Small intestine (tissue), 7 donors: ENCODE results near the gene TMEM151B. TPM values are rescaled to one million over a fixed set of nuclear protein-coding genes. Genes with fewer than 3 reads are reported as not detected.

Source experiments
- DNase-seq, 2 donors: peaks; one replicate each; pipeline versions ENCODE4 v3.0.0 to v3.0.0-alpha.2; 2013
- FAIRE-seq: peaks from 2 replicates; lab custom pipeline; 2012; peaks lifted over from hg19 to GRCh38; lab: Jason Lieb, UNC
- H3K27ac ChIP-seq, 3 donors: one replicate each; pipeline ENCODE4 v1.5.1; 2013; ENCODE audit warnings: low read length in 2 of 3, mild to moderate bottlenecking in 2 of 3, control low read depth in 1 of 3, inconsistent platforms in 1 of 3, low read depth in 1 of 3, moderate library complexity in 1 of 3
- H3K27me3 ChIP-seq, 3 donors: one replicate each; pipeline ENCODE4 v1.6.1; 2013; ENCODE audit warnings: low read length in 3 of 3, inconsistent platforms in 1 of 3; ENCODE audit not compliant: control insufficient read depth in 3 of 3, insufficient read depth in 3 of 3
- H3K36me3 ChIP-seq, 3 donors: one replicate each; pipeline ENCODE4 v1.6.1; 2013; ENCODE audit warnings: low read length in 3 of 3, inconsistent platforms in 1 of 3, low read depth in 1 of 3, mild to moderate bottlenecking in 1 of 3, moderate library complexity in 1 of 3; ENCODE audit not compliant: control insufficient read depth in 3 of 3, insufficient read depth in 2 of 3
- H3K4me1 ChIP-seq, 3 donors: one replicate each; pipeline ENCODE4 v1.6.1; 2013; ENCODE audit warnings: low read length in 2 of 3, inconsistent platforms in 1 of 3, low read depth in 1 of 3, mild to moderate bottlenecking in 1 of 3, moderate library complexity in 1 of 3; ENCODE audit not compliant: control insufficient read depth in 3 of 3, insufficient read depth in 2 of 3
- H3K4me3 ChIP-seq, 3 donors: one replicate each; pipeline ENCODE4 v1.5.1; 2013; ENCODE audit warnings: low read length in 3 of 3, control low read depth in 1 of 3, inconsistent platforms in 1 of 3, low read depth in 1 of 3, mild to moderate bottlenecking in 1 of 3, moderate library complexity in 1 of 3
- H3K9me3 ChIP-seq, 2 donors: one replicate each; pipeline ENCODE4 v1.6.1; 2013; ENCODE audit warnings: low read depth in 1 of 2, low read length in 1 of 2; ENCODE audit not compliant: control insufficient read depth in 2 of 2, insufficient read depth in 1 of 2
- WGBS, 3 donors: extraction: QIAGEN DNeasy Blood & Tissue Kit; methylation state at CpG; one replicate each; pipeline ENCODE4 v1.1.7; 2013; 5-methylcytosine and 5-hydroxymethylcytosine counted together
- polyA plus RNA-seq, 4 donors: library from polyadenylated mRNA; stranded (reverse) in 3 of 4; unstranded in 1 of 4; fragments of 200-250 nt in 3 of 4; fragments of 120-200 nt in 1 of 4; gene quantifications; one replicate each; pipeline versions ENCODE4 v1.2.1 to v1.2.3, GENCODE V29; 2013
- donor health status: healthy with polysubstance abuse.
- donor health status: control.
- donor health status: control.
- donor health status: Bipolar disorder and iron deficiency.
- donor health status: healthy.

Gene TMEM151B
- polyA plus RNA-seq, 4 donors: 0.96 to 3.1 TPM; not detected in 2

DNA sequence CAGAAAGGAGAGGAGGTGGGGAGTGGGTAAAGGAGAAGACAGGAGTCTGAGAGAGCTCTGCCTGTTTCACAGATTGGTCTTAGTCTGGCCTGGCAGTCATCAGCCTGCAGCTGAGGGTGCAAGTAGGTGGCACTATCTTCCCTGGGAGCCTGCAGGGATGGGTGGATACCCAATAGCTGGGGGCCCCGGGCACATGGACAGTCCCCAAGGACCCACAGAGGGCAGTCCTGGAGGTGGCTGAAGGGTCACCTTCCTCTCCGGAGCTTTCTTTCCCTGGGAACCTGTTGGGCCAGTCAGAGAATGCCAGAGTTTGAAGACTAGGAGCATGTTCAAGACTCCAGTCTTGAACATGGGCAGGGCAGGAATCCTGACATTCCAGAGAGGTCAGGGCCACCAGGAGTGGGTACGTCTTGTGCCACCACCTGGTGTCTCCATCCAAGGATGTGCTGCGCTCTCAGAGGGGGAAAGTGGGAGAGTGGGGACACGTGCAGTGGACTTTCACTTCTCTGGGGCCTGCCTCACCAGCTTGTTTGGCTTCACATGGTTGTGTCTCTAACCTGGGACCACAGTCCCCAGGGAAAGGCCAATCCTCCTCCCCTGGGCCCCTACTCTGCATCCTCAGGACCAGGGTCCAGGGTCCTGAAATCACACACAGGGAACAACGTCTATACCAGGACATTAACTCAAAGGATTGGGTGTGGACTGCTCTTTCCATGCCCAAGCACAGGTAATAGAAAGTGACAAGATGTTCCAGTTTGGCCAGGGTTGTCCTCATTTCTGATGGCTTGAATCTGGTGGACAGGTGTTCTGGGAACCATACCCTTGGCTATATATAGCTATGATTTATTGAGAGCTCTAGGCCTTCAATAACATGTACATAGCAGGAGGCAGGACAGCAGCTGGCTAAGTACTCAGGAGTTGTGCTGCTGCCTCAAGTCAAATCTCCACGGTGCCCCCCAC is 24.9 kb downstream of the TMEM151B start:
- Histone ChIP-seq H3K9me3 (no peaks in the 10 kb centered on the region), H3K27ac (no peak overlapping the region), H3K27me3 (peaks cover 0 to 55% (median 38%) of the 10 kb centered on the region in 3 donors), H3K4me3 (no peak overlapping the region), H3K4me1 (peaks cover 0 to 13% (median 0%) of the 10 kb centered on the region in 3 donors), H3K36me3 (peaks cover 0 to 4% (median under 1%) of the 10 kb centered on the region in 3 donors)
- WGBS, 3 donors: 41 to 64% (median 47%) methylated on average over 7 of the region's 7 CpGs
- DNase-seq (no peak), FAIRE-seq (no peak)

DNA sequence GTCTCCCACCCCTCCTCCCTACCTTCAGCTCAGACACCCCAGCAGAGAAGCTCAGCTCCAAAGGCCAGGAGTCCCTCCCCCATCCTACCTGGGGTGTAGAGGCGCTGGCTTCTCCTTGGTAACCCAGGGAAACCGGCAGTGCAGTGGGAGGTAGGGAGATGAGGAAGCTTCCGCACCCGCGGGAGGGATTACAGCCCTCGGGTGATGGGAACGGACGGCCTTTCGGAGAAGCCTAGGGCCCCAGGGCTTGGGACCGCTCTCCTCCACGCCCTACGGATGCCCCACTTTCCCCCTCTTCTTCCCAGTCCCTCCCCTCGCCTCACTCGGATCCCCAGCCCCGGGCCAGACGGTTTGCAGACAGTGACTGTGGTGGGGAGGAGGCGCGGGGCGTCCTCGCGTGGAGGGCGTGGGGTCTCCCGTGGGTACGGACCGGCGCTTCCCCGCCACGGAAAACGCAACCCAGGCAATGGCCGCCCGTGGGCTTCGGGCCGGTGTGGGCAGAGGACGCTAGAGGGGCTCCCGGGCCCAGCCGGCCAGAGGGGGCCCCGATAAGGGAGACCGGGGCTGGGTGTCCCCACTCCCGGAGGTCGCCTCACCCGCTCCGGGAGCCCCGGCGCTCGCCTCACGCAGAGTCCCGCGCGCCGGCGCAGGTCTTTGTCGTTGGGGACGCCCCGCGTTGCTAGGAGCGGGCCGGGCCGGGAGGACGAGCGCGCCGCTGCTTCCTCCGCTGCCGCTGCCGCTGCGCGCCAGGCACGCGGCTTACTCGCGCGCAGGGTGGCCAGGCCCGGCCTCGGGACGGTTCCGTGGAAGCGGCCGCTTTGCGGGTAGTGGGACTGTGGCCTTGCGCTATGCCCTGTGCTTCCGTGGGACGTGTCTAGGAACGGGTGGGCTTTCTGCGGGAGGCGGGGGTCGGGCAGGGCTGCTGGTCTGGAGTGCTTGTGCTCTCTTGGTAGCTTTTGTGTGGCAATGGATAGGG is 27.1 kb downstream of the TMEM151B start:
- WGBS, 3 donors: 0 to 4% (median 1%) methylated on average over 53 to 86 of the region's 86 CpGs
- H3K4me3 ChIP-seq: peak overlapping the region in 2 of 3 donors; percentile 32 to 42
- peaks cover 0 to 39% (median 25%) of the 10 kb centered on the region in 3 donors for H3K27me3 ChIP-seq
- peaks cover 0 to 13% (median 0%) of the 10 kb centered on the region in 3 donors for H3K4me1 ChIP-seq
- no peaks in the 10 kb centered on the region for H3K9me3 ChIP-seq
- peaks cover 4 to 26% (median 16%) of the 10 kb centered on the region in 3 donors for H3K36me3 ChIP-seq
- no peak for FAIRE-seq
- DNase-seq: peak; percentile 42 to 70
- no peak overlapping the region for H3K27ac ChIP-seq

GRCh38 chr6:44298055-44298803 is 28.0 kb downstream of the TMEM151B start:
- 36 to 42% (median 39%) methylated on average over 20 of the region's 20 CpGs for WGBS, 3 donors
- peak overlapping the region in 1 of 3 donors; percentile 42 for H3K4me3 ChIP-seq
- H3K27me3 ChIP-seq: peaks cover 0 to 32% (median 21%) of the 10 kb centered on the region in 3 donors
- peaks cover 4 to 35% (median 18%) of the 10 kb centered on the region in 3 donors for H3K36me3 ChIP-seq
- H3K4me1 ChIP-seq: peaks cover 0 to 13% (median 0%) of the 10 kb centered on the region in 3 donors
- FAIRE-seq (no peak), DNase-seq (peak in 1 of 2 donors; percentile 57)
- H3K9me3 ChIP-seq: no peaks in the 10 kb centered on the region
- H3K27ac ChIP-seq: no peak overlapping the region

- peaks cover 4 to 42% (median 20%) of the 10 kb centered on the region in 3 donors for H3K36me3 ChIP-seq
- no peak overlapping the region for H3K4me3 ChIP-seq
- FAIRE-seq (no peak), DNase-seq (no peak)
- H3K4me1 ChIP-seq: peaks cover 0 to 13% (median 0%) of the 10 kb centered on the region in 3 donors
- peaks cover 0 to 28% (median 21%) of the 10 kb centered on the region in 3 donors for H3K27me3 ChIP-seq
- H3K9me3 ChIP-seq: no peaks in the 10 kb centered on the region
- WGBS, 3 donors: 59 to 83% (median 83%) methylated on average over 3 of the region's 3 CpGs
- no peak overlapping the region for H3K27ac ChIP-seq
These were observed 28.6 kb downstream of the TMEM151B start for GRCh38 chr6:44298864-44299263.

- H3K9me3 ChIP-seq: no peaks in the 10 kb centered on the region
- no peak overlapping the region for H3K27ac ChIP-seq
- no peak overlapping the region for H3K4me3 ChIP-seq
- peaks cover 4 to 56% (median 24%) of the 10 kb centered on the region in 3 donors for H3K36me3 ChIP-seq
- peaks cover 0 to 20% (median 15%) of the 10 kb centered on the region in 3 donors for H3K27me3 ChIP-seq
- 84 to 91% (median 89%) methylated on average over 7 of the region's 7 CpGs for WGBS, 3 donors
- no peak for FAIRE-seq
- no peak for DNase-seq
- peaks cover 0 to 13% (median 0%) of the 10 kb centered on the region in 3 donors for H3K4me1 ChIP-seq
These were observed 30.1 kb downstream of the TMEM151B start for GRCh38 chr6:44300292-44300823.

DNA sequence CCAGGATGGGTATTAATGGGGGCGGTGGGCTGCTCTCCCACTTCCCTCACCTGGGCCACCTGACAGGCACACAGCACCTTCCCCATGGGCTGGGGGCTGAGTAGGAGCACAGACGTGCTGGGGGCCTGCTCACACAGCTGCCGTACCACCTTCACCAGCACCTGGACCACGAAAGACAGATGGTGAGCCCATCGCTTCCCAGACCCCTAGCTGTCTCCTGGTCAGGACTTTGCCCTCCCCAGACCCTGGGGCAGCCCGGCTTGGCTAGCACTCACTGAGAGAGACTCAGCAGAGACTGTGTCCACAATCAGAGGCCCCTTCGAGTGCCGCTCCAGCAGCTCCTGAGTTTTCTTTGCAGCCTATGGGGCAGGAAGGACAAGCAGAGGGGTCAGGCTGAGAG is 30.9 kb downstream of the TMEM151B start:
- Histone ChIP-seq H3K27me3 (peaks cover 0 to 15% (median 12%) of the 10 kb centered on the region in 3 donors), H3K9me3 (no peaks in the 10 kb centered on the region), H3K36me3 (peaks cover 5 to 64% (median 29%) of the 10 kb centered on the region in 3 donors), H3K27ac (no peak overlapping the region), H3K4me1 (peaks cover 0 to 13% (median 0%) of the 10 kb centered on the region in 3 donors), H3K4me3 (no peak overlapping the region)
- FAIRE-seq: no peak
- DNase-seq: no peak
- 88 to 92% (median 89%) methylated on average over 8 of the region's 8 CpGs for WGBS, 3 donors

GRCh38 chr6:44301782-44302564 is 31.7 kb downstream of the TMEM151B start:
- peaks cover 0 to 6% (median 4%) of the 10 kb centered on the region in 3 donors for H3K27me3 ChIP-seq
- DNase-seq (no peak), FAIRE-seq (no peak)
- peaks cover 6 to 73% (median 32%) of the 10 kb centered on the region in 3 donors for H3K36me3 ChIP-seq
- 88 to 89% (median 88%) methylated on average over 14 of the region's 14 CpGs for WGBS, 3 donors
- peaks cover 0 to 9% (median 0%) of the 10 kb centered on the region in 3 donors for H3K4me1 ChIP-seq
- no peaks in the 10 kb centered on the region for H3K9me3 ChIP-seq
- H3K4me3 ChIP-seq: no peak overlapping the region
- no peak overlapping the region for H3K27ac ChIP-seq
